Activated naive CD8-positive, alpha-beta T cell treated with anti-CD3 and anti-CD28 coated beads, Interleukin-2, amount 50 U/mL, for 24 hours (primary cell): Measurements from ENCODE around the gene KIF26B.

Experiments used
- ATAC-seq: fragments of 150-1000 bp; cut with Tn5 transposase; one replicate; pipeline ENCODE4 v1.10.0; 2021
- DNase-seq: peaks from one replicate; pipeline ENCODE4 v3.0.0; 2021
- H3K27ac Mint-ChIP-seq: one replicate; pipeline ENCODE4 v1.8.0; 2021; ENCODE audit warnings: mild to moderate bottlenecking, mixed read lengths
- H3K27me3 Mint-ChIP-seq: one replicate; pipeline ENCODE4 v1.8.0; 2021; ENCODE audit warnings: mixed read lengths
- H3K36me3 Mint-ChIP-seq: one replicate; pipeline ENCODE4 v1.8.0; 2021; ENCODE audit warnings: low read depth, mixed read lengths
- H3K4me1 Mint-ChIP-seq: one replicate; pipeline ENCODE4 v1.8.0; 2021; ENCODE audit warnings: mixed read lengths
- H3K4me3 Mint-ChIP-seq: one replicate; pipeline ENCODE4 v1.8.0; 2021; ENCODE audit warnings: mild to moderate bottlenecking, moderate library complexity, mixed read lengths
- H3K9me3 Mint-ChIP-seq: one replicate; pipeline ENCODE4 v1.8.0; 2021; ENCODE audit warnings: mixed read lengths

KIF26B gene

DNA sequence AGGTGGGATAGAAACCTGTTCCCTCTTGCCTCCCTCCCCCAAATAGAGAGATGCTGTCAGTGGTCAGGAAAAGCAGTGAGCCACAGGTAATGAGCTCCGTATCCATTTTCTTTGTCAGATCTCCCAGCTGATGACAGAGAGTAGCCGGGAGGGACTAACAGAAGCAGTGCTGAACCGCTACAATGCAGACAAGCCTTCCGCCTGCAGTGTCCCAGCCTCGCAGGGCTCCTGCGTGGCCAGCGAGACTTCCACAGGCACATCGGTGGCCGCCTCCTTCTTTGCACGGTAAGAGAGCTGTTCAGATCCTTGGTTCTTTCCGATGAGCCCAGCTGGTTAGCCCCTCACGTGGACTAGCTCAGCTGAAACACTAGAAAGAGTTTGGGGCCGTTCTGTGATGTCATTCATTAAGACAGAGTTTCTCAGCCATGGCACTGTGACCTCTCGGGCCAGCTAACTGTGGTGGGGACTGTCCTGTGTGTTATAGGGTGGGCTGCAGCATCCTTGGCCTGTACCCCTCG lies 264.7 kb downstream of the KIF26B start:
- ATAC-seq = no peak
- no peak for DNase-seq
- H3K9me3 Mint-ChIP-seq = no peaks in the 10 kb centered on the region
- H3K4me1 Mint-ChIP-seq = no peaks in the 10 kb centered on the region
- no peaks in the 10 kb centered on the region for H3K36me3 Mint-ChIP-seq
- H3K27ac Mint-ChIP-seq = no peak overlapping the region
- H3K27me3 Mint-ChIP-seq = no peaks in the 10 kb centered on the region
- no peak overlapping the region for H3K4me3 Mint-ChIP-seq

DNA sequence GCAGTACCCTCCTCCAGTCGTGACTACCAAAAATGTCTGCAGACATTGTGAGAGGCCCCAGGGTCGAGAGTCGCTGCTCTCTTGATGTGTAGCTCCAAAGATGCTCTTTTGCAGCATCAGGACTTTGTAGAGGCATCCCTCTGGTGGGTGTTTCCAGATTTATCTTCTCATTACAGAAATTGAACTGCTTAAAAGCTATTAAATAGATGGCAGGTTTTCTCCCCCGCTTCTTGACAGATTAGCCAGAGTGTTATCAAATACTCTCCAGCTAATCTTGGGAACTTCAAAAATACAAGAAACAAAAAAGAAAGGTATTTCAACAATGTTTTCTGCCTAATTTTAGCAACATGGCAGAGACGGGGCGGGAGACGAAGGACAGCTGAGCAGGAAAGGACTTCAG lies 265.2 kb downstream of the KIF26B start:
- no peaks in the 10 kb centered on the region for H3K4me1 Mint-ChIP-seq
- no peaks in the 10 kb centered on the region for H3K9me3 Mint-ChIP-seq
- DNase-seq (no peak), ATAC-seq (no peak)
- no peak overlapping the region for H3K27ac Mint-ChIP-seq
- no peaks in the 10 kb centered on the region for H3K27me3 Mint-ChIP-seq
- H3K36me3 Mint-ChIP-seq = no peaks in the 10 kb centered on the region
- H3K4me3 Mint-ChIP-seq = no peak overlapping the region

DNA sequence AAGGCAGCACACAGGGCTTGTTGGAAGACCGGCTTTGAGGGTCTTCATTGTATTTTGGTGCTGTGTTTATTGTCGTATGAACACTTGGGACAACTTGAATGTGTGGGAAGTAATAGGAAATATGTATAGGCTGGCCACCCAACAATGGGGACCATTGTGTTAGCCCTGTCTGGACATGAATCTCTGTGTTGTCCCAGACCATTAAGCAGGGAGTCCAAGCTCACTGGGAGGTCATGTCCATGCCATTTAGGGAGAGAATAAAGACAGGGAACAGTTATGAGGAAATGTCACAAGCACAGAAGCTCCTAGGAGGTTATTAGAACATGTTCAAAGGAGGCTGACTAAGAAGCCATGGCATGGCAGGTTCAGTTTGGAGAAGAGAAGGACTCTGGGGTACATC lies 266.1 kb downstream of the KIF26B start:
- H3K4me3 Mint-ChIP-seq = no peak overlapping the region
- H3K4me1 Mint-ChIP-seq = no peaks in the 10 kb centered on the region
- H3K27me3 Mint-ChIP-seq = no peaks in the 10 kb centered on the region
- no peak for DNase-seq
- no peak overlapping the region for H3K27ac Mint-ChIP-seq
- H3K36me3 Mint-ChIP-seq = no peaks in the 10 kb centered on the region
- H3K9me3 Mint-ChIP-seq = no peaks in the 10 kb centered on the region
- no peak for ATAC-seq

DNA sequence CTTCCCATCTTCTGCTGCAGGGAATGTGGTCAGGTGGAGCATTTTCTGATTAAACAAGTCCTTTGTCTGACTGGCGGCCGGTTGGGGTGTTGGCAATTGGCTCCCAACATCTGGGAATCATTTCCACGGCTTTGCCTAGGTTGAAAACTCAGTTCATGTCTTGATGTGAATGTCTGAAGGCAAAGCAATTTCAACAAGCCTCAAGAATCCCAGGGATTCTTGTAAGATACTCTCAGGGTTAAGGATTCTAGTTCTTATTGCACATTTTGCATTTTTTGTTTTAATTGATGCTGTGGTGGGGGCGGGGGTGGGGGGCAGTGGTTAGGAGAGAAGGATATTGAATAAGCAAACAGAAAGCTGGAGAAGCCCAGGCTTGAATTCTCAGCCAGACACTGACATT lies 273.9 kb downstream of the KIF26B start:
- DNase-seq = no peak
- ATAC-seq = no peak
- Mint-ChIP-seq H3K27me3 (peaks cover 2% of the 10 kb centered on the region), H3K27ac (no peak overlapping the region), H3K4me1 (no peaks in the 10 kb centered on the region), H3K9me3 (no peaks in the 10 kb centered on the region), H3K4me3 (no peak overlapping the region), H3K36me3 (no peaks in the 10 kb centered on the region)

DNA sequence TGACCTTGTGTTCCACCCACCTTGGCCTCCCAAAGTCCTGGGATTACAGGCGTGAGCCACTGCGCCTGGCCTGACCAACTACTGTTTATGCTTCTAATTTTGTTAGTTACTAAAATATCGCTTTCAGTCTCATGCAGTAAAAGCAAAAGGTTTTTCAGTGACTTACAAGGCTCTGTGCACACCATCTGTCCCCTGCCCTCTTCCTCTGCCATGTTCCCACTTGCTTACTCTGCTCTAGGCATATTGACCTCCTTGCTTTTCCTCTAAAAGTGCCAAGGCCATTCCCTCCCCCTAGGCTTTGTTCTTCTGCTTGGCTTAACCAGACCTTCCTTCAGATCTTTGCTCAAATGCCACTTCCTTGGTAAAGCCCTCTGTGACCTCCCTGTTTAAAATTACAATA lies 276.9 kb downstream of the KIF26B start:
- Mint-ChIP-seq H3K36me3 (no peaks in the 10 kb centered on the region), H3K9me3 (no peaks in the 10 kb centered on the region), H3K4me3 (no peak overlapping the region), H3K27ac (no peak overlapping the region), H3K4me1 (no peaks in the 10 kb centered on the region), H3K27me3 (peaks cover 2% of the 10 kb centered on the region)
- no peak for ATAC-seq
- no peak for DNase-seq

DNA sequence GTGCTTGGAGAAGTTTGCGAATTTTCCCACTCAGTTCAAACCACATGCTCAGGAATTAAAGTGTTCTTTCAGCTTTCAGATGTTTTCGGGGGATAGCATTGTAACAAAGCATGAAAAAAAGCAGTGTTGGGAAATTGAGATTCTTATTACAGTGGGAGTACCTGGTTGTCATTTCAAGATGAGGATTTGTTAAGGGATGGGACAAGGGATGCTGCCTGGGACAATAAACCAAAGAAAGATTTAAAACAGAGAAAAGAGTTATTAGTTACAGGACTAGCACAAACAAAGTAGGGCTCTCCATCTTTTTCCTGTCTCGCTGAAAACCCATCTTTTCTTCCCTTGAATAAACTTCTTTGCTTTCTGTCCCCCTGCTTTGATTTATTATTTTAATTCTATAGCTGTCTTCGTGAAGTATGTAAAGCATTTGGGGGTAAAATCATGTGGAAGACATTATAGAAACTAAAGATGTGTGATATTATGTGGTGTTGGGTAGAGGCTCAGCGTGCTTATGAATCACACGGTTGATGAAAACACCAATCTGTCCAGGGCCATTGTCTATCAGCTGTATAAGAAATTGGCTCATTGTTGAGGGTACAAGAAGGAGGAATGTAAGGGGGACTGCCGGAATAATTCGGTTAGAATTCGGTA lies 277.6 kb downstream of the KIF26B start:
- no peaks in the 10 kb centered on the region for H3K9me3 Mint-ChIP-seq
- no peaks in the 10 kb centered on the region for H3K4me1 Mint-ChIP-seq
- ATAC-seq (no peak), DNase-seq (no peak)
- no peak overlapping the region for H3K4me3 Mint-ChIP-seq
- no peaks in the 10 kb centered on the region for H3K36me3 Mint-ChIP-seq
- H3K27ac Mint-ChIP-seq = no peak overlapping the region
- H3K27me3 Mint-ChIP-seq = peaks cover 4% of the 10 kb centered on the region

DNA sequence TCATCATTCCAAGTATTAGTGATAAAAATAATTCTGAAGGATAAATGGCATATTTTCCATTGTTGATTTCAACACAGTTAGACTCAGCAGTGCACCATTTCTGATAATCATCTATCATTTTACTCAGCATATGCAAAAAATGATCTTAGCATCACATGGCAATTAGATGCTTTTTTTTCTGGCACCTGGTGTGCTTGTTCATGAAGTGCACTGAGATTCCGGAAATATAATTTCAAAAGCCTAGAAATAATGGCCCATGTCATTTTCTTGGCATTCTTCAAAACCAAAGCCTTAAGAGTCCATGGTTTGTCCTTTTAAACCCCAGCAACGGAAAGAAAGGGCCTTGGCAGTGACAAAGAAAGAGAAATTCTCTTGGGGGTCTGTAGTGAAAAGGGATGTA lies 278.8 kb downstream of the KIF26B start:
- no peak for ATAC-seq
- Mint-ChIP-seq H3K9me3 (no peaks in the 10 kb centered on the region), H3K4me1 (no peaks in the 10 kb centered on the region), H3K27ac (no peak overlapping the region), H3K36me3 (no peaks in the 10 kb centered on the region), H3K27me3 (peaks cover 9% of the 10 kb centered on the region), H3K4me3 (no peak overlapping the region)
- DNase-seq = no peak

DNA sequence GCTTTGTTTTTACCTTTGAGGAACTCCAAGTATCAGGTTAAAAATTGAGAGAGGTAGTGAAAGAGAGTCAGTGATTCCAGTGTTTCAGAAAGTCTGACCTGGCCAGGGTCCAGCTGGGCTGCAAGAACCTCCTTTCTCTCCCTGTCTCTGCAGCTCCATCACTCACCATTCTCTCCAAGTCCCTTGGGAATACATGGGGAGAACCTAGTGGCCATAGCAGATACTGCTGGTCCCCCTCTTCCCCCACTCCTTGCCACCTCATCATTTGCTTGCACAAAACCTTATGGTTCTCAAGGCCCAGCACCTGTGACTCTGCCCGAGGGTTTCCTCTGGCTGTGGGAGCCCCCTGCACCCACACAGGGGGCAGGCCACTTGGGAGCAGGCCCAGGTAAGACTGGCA lies 279.5 kb downstream of the KIF26B start:
- no peak overlapping the region for H3K27ac Mint-ChIP-seq
- H3K27me3 Mint-ChIP-seq = peaks cover 9% of the 10 kb centered on the region
- DNase-seq (no peak), ATAC-seq (no peak)
- H3K9me3 Mint-ChIP-seq = no peaks in the 10 kb centered on the region
- no peaks in the 10 kb centered on the region for H3K36me3 Mint-ChIP-seq
- no peaks in the 10 kb centered on the region for H3K4me1 Mint-ChIP-seq
- no peak overlapping the region for H3K4me3 Mint-ChIP-seq

DNA sequence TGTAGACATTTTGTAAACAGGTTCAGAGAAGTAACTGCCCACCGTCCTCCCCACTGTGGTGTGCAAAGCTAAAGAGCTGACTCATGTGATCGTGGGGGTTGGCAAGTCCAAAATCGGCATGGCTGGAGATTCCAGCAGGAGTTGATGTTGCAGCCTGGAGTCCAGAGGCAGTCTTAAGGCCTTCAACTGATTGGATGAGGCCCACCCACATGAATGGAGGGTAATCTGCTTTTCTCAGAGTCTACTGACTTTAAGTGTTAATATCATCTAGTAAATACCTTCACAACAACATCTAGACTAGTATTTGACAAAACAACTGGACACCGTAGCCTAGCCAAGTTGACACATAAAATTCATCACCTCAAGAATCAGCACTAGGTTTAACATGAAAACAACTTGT lies 281.6 kb downstream of the KIF26B start:
- ATAC-seq (no peak), DNase-seq (no peak)
- Mint-ChIP-seq H3K4me1 (no peaks in the 10 kb centered on the region), H3K4me3 (no peak overlapping the region), H3K9me3 (no peaks in the 10 kb centered on the region), H3K27ac (no peak overlapping the region), H3K27me3 (peaks cover 13% of the 10 kb centered on the region), H3K36me3 (no peaks in the 10 kb centered on the region)

DNA sequence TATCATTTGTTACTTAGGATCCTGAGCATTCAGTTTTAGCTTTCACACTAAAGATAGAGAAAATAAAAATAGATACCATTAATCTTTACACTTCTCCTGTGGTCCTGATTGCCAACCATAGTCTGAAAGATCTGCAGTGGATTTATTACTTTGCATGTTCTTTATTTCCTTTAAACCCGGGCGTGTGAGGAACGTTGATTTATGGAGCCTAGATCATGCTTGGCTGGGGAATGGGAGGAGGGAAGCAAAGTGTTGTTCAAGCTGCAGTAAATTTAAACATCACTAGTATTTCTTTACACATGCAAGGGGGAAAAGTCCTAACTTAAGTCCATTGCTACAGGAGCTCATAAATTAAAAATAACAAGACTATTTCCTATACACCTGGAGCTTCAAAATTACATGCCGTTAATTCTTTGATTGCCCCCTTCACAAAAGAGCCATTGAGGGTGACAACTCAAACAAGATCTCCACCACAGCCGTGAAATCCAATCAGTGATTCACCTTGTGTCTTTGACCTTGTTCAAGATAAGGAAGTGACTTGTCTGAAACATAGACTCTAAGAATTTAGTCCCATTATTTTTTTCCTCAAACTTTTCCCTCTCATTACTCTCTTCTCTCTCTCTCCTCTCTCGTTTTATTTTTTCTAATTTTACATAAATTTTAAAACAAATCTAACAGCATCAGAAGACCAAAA lies 282.7 kb downstream of the KIF26B start:
- no peak for ATAC-seq
- no peaks in the 10 kb centered on the region for H3K9me3 Mint-ChIP-seq
- H3K27me3 Mint-ChIP-seq = peaks cover 17% of the 10 kb centered on the region

DNA sequence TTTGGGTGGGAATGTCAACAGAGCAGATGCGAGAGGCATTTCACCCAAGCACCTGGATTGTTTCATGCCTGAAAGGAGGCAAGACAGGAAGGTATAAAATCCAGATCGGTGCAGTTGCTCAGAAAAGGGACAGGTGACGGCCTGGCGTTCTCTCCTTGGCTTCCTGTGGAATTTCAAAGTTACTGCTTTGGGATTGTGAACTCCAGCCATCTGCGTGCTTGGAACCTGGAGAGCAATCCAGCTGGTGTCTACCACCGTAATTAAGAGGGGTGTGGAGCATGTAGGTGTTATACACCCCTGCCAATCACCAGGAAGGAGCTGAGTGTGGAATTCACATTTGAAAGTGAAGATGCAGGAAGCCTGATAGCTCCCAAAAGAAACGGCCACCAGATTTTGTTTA lies 286.1 kb downstream of the KIF26B start:
- ATAC-seq = no peak
- H3K27me3 Mint-ChIP-seq = peaks cover 17% of the 10 kb centered on the region
- H3K4me1 Mint-ChIP-seq = no peaks in the 10 kb centered on the region
- H3K36me3 Mint-ChIP-seq = no peaks in the 10 kb centered on the region
- H3K4me3 Mint-ChIP-seq = no peak overlapping the region
- no peaks in the 10 kb centered on the region for H3K9me3 Mint-ChIP-seq
- no peak overlapping the region for H3K27ac Mint-ChIP-seq
- no peak for DNase-seq

More for the DNA sequence above, 282.7 kb downstream of the KIF26B start:
- no peak overlapping the region for H3K27ac Mint-ChIP-seq
- DNase-seq = no peak
- H3K4me1 Mint-ChIP-seq = no peaks in the 10 kb centered on the region
- H3K4me3 Mint-ChIP-seq = no peak overlapping the region
- no peaks in the 10 kb centered on the region for H3K36me3 Mint-ChIP-seq

DNA sequence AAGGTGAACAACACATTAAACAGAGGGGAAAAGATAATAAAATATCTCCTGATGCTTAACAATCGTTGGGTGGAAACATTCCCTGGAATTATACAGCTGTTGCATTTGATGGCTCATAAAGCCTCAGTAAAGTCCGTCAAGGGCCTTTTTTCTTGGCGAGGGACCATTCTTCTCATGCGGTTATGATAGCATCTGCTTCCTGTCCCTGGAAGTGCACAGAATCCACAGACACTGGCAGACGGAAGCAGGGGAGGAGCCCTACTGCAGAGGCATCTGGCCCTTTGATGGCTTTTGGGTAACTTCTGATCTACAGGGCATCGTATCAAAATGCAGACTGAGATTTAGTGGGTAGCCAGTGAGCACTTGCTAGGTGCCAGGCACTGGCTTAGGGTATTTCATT lies 286.9 kb downstream of the KIF26B start:
- DNase-seq = no peak
- H3K36me3 Mint-ChIP-seq = no peaks in the 10 kb centered on the region
- ATAC-seq = no peak

DNA sequence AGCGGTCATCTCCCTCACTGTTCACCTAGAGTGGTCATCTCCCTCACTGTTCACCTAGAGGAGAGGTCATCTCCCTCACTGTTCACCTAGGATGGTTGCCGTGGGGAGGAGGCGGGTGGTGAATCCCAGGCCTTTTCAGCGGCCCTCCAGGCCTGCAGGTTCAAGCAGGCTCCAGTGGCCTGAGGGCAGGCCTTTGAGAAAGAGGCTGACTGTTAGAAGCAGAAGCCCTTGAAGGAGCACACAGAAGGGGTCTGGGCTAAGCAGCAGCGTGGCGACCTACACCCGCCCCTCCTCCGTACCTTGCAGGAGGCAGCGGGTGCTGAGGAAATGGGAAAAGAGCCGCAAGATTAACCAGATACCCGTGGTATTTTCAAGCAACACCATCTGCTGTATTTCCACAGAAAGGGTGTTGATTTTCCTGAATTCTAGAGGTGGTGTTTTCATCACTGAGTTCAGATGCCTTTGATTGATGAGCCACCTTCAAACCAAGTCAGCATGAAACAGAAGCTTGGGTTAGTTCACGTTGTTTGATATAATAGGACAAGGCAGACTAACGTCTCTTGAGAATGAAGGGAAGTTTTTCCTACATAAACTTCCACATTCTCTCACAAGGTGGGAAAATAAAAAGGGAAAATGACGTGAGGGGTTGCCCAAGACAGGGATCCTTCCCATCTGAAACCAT lies 289.5 kb downstream of the KIF26B start:
- peaks cover 10% of the 10 kb centered on the region for H3K27me3 Mint-ChIP-seq
- ATAC-seq (no peak), DNase-seq (no peak)
- no peaks in the 10 kb centered on the region for H3K4me1 Mint-ChIP-seq
- no peak overlapping the region for H3K4me3 Mint-ChIP-seq
- no peak overlapping the region for H3K27ac Mint-ChIP-seq
- no peaks in the 10 kb centered on the region for H3K36me3 Mint-ChIP-seq
- H3K9me3 Mint-ChIP-seq = no peaks in the 10 kb centered on the region

More for the DNA sequence above, 286.9 kb downstream of the KIF26B start:
- Mint-ChIP-seq H3K27ac (no peak overlapping the region), H3K27me3 (peaks cover 17% of the 10 kb centered on the region), H3K4me3 (no peak overlapping the region), H3K4me1 (no peaks in the 10 kb centered on the region), H3K9me3 (no peaks in the 10 kb centered on the region)

DNA sequence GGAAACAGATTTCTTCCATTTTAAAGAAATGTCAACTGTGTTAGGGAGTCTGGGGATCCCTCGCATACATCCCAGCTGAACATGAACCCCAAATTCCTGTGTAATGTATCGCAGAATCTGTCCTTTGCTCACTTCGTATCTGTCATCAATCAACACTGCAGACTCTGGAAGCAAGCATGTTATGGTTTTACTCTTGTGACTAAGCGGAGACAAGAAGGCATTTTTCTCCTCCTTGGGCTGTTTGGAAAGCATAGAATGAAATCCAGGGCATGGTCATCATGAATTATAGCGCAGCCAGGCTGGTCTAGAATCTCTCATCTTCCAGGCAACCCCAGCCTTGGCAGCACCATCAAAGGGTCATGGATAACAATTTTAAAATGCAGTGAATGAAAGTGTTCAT lies 290.2 kb downstream of the KIF26B start:
- Mint-ChIP-seq H3K27ac (no peak overlapping the region), H3K4me1 (no peaks in the 10 kb centered on the region), H3K9me3 (no peaks in the 10 kb centered on the region), H3K36me3 (no peaks in the 10 kb centered on the region), H3K4me3 (no peak overlapping the region), H3K27me3 (peaks cover 7% of the 10 kb centered on the region)
- DNase-seq (no peak), ATAC-seq (no peak)

DNA sequence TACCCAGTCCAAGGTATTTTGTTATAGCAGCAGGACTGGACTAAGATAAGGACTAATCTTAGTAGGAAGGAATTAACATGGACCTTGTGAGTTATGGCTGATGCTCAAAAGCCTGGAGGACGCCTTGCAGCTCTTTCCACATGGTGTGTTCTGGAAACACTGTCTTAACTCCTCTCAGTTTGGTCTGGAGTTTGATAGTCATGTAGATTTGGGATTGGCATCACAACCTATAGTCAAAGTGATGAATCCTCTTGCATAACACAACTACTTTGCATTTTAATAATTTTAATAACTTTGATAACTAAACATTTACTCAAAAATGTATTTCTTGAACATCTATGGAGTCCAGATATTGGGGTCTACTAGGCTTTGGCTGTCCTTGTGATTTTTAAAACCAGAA lies 293.7 kb downstream of the KIF26B start:
- no peak overlapping the region for H3K27ac Mint-ChIP-seq
- peaks cover 3% of the 10 kb centered on the region for H3K27me3 Mint-ChIP-seq
- H3K4me1 Mint-ChIP-seq = no peaks in the 10 kb centered on the region
- ATAC-seq = no peak
- H3K4me3 Mint-ChIP-seq = no peak overlapping the region
- H3K9me3 Mint-ChIP-seq = no peaks in the 10 kb centered on the region
- no peaks in the 10 kb centered on the region for H3K36me3 Mint-ChIP-seq
- no peak for DNase-seq
